HG02973 (cell line): ENCODE data around the gene TTC34.

Source experiments
- ATAC-seq: cut with Tn5 transposase; IDR thresholded peaks from one replicate; pipeline ENCODE4 v1.9.1; 2021; ENCODE audit warnings: moderate library complexity; ENCODE audit not compliant: unreplicated experiment

TTC34 gene

GRCh38 chr1:2801535-2802291, at the start of gene TTC34:
Gene TTC34, minus strand, starts transcription at chr1:2801693. Its CDS starts 866 bp downstream, at chr1:2800827.
- ATAC-seq: no peak

- no peak for ATAC-seq
Observed at GRCh38 chr1:2850502-2850901, 49.0 kb upstream of the TTC34 start.

- ATAC-seq: no peak
Observed at GRCh38 chr1:2848006-2848670, 46.6 kb upstream of the TTC34 start.

GRCh38 chr1:2847086-2847985, 45.8 kb upstream of the TTC34 start:
- no peak for ATAC-seq

- ATAC-seq: no peak
Observed at GRCh38 chr1:2845869-2846268, 44.4 kb upstream of the TTC34 start.

- no peak for ATAC-seq
Observed at GRCh38 chr1:2840036-2840809, 38.7 kb upstream of the TTC34 start.

GRCh38 chr1:2837823-2838222, 36.3 kb upstream of the TTC34 start:
- no peak for ATAC-seq

- ATAC-seq: no peak
Observed at GRCh38 chr1:2837316-2837715, 35.8 kb upstream of the TTC34 start.

GRCh38 chr1:2836333-2836970, 35.0 kb upstream of the TTC34 start:
- no peak for ATAC-seq

- ATAC-seq: no peak
Observed at GRCh38 chr1:2835650-2836159, 34.2 kb upstream of the TTC34 start.

GRCh38 chr1:2834741-2835564, 33.5 kb upstream of the TTC34 start:
- no peak for ATAC-seq

- no peak for ATAC-seq
Observed at GRCh38 chr1:2834146-2834475, 32.6 kb upstream of the TTC34 start.

- no peak for ATAC-seq
Observed at GRCh38 chr1:2833454-2834145, 32.1 kb upstream of the TTC34 start.

GRCh38 chr1:2832506-2833453, 31.3 kb upstream of the TTC34 start:
- ATAC-seq: no peak

GRCh38 chr1:2831596-2832212, 30.2 kb upstream of the TTC34 start:
- ATAC-seq: no peak

GRCh38 chr1:2830761-2831425, 29.4 kb upstream of the TTC34 start:
- no peak for ATAC-seq
